8988T (cell line): ENCODE results near the gene CCND1.
"Not testable (repeated sequence)": the region's sequence is repeated elsewhere in the genome, so short reads cannot be mapped to it uniquely, and the experiment has no call there.

Source experiments
- DNase-seq: peaks from one replicate; pipeline ENCODE4 v3.0.0; 2011

Gene CCND1

DNA sequence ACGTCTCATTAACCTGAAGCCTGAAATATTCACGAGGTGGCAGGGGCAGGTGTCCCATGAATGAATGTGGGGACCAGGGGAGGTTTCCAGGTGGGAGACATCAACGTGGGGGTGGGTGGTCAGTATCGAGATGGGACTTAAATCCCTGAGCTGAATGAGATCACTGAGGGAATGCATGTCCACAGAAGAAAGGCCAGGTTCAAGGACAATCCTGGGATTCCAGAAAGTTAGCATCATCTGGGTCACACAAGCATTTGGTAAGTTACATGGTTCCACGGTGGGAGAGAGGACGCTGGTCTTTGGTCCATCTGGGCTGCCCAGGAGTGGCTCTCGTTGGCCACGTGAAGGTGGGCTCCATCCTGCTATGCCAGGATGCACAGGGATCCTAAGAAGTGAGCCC, 22.7 kb upstream of the CCND1 start:
- no peak for DNase-seq

DNA sequence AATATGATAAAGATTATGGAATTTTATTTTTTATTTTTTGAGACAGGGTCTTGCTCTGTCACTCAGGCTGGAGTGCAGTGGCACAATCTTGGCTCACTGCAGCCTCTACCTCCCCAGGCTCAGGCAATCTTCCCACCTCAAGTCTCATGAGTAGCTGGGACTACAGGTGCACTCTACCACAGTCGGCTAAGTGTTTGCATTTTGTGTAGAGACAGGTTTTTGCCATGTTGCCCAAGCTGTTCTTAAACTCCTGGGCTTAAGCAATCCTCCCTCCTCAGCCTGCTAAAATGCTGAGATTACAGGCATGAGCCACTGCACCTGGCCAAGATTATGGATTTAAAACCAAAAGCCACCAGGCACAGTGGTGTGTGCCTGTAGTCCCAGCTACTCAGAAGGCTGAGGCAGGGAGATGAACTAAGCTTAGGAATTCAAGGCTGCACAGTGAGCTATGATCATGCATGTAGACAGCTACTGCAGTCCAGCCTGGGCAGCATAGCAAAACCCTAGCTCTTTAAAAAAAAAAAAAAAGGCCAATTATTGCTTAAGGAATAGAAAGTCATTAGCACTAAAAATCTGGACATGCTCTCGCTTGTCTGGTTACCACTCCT, 20.2 kb upstream of the CCND1 start:
- DNase-seq, result no peak

DNA sequence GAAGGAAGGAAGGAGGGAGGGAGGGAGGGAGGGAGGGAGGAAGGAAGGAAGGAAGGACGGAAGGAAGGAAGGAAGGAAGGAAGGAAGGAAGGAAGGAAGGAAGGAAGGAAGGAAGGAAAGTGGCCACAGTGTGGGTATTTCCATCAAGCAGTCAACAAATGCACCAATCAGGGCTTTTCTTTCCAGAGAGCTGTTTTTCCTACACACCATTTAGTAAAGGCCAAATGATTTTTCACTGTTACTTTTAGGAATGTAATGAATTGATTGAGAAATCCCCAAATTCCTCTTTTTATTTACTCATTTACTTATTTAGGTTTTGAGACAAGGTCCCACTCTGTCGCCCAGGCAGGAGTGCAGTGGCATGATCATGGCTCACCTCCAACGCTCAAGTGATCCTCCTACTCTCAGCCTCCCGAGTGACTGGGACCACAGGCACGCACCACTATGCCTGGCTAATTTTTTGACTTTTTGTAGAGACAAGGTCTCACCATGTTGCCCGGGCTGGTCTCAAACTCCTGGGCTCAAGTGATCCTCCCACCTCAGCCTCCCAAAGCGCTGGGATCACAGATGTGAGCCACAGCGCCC, 18.8 kb upstream of the CCND1 start:
- not testable (repeated sequence) for DNase-seq

DNA sequence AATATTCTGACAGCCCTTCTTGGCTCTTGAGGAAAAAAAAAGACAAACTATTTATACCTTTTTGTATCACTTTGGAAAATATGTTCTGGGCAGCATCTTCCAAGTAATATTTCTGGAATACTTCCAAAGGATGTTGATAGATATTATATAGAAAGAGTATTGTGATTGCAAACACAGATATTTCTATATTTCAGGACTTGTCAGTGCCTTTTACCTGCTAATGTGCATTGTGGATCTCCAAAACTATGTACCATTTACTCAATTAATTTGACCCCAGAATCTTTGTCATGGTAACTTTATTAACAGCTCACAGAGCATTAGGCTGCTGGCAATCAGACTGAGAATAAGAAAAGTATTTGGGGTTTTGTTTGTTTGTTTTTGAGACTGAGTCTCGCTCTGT, 16.7 kb upstream of the CCND1 start:
- DNase-seq, result no peak

DNA sequence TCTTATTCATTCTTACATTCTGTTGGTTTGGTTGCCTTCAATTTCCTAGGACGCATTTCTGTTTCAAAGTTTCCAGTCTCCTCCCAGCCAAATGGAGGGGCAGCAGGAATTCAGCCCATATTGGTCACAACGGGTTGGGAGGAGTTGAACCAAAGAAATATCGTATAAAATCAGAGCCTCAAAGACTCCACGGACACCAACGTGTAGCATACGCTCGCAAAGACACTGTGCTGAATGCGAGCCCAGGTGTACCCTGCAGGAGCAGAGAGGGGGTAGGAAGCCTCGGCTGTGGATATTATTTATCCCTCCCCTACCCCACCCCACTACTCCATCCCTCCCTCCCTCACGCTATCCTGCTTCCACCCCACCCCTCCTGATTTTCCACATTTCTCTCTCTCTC, 15.5 kb upstream of the CCND1 start:
- no peak for DNase-seq

DNA sequence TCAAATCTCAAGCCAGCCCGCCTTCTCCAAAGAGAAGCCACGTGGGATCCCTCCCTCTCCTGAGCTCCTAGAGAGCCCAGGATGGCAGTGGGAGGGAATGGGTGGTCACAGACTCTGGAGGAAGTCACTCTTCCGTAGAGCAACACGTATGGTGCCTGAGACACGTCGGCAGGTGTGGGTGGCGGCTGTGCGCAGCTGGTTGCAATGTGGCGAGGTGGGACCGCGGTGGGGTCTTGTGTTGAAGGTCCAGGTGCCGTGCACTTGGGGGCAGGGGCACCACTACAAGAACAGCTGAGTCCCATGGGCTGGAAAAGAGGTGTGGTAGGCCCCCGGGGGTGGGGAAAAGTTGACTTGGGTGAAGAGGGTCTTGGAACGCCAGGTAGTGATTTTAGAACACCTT, 13.4 kb upstream of the CCND1 start:
- no peak for DNase-seq

DNA sequence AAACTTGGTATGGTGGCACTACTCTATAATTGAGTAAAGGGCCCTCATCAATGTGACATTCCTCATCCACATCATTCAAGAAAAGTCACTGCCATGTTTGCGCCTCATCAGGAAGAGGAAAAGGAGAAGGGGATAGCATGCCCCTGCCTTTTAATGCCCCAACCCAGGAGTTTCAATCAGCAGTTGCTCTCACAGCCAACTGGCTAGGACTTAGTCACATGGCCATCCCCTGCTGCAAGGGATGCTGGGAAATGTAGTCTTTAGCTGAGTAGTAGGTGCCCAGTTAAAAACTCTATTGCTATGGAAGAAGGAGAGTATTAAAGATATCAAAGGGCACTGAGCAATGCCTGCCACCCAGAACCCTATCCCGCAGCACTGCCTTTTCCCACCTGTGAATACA, 10.9 kb upstream of the CCND1 start:
- no peak for DNase-seq

DNA sequence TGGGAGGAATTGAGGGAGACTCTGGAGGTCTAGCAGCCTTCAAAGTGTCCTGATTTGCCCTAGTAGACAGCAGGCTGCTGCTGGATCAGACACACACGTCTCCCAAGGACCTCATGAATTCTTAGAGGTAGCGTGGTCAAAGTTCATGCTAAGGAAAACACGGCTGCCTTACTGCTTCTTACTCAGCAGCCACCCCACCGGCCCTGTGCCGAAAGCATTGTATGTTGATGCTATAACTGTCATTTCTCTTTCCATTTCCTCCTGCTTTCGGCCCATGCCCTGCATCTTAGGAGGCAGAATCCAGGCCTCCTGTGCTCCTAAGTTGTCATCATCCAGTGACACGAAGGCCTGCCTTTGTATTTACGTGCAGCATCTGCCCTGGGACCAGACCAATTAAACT, 10.5 kb upstream of the CCND1 start:
- DNase-seq, result no peak

DNA sequence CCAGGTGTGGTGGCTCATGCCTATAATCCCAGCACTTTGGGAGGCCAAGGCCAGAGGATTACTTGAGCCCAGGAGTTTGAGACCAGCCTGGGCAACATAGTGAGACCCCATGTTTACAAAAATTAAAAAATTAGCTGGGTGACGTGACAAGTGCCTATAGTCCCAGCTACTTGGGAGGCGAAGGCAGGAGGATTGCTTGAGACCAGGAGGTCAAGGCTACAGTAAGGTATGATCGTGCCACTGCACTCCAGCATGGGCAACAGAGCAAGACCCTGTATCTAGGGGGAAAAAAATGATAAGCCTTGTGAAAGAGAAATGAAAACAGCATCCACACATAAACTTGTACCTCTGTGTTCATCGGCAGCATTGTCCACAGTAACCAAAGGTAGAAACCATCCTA, 8.1 kb upstream of the CCND1 start:
- DNase-seq, result no peak

DNA sequence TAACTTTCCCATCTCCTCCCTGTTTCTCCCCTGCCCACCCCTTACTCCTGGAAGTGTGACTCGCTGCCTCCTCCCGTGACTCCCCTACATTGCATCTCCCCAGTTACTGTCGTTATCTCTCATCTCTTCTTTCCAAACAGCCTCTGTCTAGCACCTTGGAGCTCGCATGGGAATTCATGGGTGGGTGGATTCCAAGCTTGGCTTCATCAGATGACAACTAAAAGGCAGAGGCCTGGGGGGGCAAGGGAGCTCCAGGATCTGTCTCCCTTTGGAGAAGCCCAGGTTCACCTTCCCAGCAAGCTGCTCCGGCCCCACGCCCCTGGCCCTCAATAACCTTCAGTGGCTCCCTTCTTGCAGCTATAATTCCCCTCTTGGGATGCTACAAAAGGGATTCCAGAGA, 6.9 kb upstream of the CCND1 start:
- DNase-seq, result no peak

DNA sequence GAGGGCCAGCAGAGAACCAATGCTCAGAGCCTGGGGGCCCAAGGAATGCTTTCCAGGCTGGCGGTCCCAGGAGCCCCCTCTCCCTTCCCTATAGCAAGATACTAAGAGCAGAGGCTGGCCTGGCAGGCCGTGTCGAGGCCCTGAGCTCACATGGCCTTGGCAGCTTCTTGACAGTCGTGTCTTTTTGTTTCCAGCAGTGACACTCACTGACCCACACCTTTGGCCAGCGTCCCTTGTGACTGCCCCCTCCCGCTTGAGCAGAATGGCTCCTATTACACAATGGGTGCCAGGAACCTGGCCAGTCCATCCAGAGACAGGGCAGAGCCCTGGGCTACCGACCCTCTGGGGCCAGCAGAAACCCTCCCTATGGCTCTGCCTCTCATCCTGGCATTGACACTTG, 6.4 kb upstream of the CCND1 start:
- no peak for DNase-seq

DNA sequence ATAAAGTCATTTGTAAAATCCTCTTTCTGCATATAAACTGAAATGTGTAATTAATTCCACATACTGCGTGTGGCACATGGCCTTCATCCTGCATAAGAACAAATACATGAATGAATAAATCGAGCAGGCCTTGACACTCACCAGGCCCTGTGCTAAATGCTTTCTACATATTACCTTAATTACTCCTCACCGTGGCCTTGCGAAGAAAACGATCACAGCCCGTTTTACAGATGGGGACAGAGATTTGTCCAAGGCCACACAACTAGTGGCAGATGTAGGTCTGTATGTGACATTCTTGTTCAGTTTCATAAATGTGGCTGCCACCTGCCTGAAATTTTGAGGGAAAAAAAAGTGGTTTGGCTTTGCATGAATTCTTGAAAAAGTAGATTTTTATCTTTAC, 5.8 kb upstream of the CCND1 start:
- no peak for DNase-seq

DNA sequence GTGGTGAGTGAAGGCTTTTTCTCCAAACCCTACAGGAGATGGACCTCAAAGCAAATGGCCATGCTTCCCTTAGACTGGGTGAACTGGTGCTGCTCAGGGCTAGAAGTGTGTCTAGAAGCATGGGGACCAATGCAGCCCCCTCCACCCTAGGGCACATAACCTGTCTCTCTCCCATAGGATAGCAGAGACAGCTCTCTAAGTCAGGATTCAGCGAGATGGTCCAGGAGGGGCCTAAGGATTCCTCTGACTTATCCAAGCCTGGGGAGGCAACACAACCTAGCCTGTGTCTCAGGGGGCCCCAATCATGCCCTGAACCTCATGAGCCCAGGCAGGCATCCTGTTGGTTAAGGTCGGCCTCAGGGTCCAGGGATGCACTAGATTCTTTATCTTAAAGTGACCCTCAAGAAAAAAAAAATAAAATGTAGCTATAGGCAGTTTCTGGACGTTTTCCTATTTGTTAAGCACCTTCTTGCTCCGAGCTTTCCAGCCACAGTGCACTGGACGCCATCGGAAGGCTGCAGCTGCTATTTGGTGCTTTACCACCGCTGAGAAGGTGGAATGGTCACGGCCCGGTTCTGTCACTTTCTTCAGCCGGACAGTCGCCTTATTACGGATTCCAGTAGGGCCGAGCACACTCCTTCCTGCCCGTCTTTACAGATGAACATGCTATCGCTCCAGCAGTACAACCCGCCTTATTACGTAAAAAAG, 5.0 kb upstream of the CCND1 start:
- DNase-seq, result peak; percentile 36

DNA sequence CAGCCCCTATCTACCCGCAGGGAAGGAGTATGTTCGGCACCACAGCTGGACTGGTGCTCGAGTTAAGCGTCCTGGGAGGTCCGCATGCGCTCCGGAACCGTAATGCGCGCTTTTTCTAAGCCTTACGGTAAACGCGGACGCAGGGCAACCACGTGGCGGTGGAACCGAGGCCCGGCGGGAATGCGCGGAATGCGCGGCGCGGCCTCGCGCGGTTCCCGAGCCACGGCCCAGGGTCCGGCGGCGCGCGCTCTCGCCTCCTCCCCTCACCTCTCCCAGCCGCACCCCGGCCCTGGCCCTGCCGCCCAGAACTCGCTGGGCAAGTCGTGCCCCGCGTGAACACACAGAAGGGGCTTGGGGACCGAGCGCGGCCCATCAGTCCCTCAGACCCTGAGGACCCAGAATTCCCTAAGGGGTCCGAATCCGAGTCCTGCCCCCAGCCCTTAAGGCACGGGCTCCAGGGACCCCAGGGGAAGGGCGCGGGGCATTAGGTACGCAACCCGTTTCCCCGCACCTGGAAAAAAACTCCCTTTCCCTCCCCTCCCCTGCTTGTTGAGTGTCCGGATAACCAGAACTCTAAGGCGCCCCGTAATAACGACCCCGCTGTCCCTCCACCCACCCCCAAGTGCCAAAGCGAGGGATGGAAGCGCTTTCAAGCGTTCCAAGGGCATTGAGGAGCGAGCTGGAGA, 4.3 kb upstream of the CCND1 start:
- peak; percentile 89 for DNase-seq

DNA sequence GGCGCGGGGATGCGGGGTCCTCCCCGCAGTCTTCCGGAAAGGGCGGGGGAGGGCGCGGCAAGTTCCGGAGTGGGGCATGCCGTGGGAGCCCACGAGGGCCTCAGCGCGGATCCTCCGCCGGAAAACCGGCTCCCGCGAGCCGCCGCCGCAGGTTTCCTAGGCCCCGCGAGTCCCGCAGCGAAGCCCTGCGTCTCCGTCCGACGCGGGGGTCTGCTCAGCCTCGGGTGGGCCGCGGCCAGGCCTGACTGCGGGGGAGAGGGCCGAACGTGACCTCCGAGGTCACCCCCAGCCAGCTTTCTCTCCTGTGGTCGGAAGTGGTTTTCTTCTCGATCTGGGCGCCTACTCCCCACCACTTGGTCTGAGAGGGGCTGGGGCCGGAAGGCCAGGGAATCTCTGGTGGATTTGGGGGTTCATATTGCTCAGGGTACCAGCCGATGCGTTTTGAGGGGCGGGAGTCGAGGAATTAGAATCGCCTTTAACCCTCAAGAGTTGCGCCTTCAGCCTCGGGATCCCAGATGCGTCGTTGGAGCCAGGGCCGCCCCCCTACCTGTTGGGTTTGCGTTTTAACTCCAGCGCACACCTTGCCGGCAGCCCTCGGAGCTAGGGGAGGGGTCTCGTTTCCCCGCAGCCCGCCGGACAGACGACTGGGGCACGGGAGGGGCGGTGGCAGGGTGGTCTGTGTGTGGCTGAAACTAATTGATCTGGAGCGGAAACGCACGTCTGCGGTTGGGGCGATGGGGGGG, 3.6 kb upstream of the CCND1 start:
- DNase-seq, result no peak

DNA sequence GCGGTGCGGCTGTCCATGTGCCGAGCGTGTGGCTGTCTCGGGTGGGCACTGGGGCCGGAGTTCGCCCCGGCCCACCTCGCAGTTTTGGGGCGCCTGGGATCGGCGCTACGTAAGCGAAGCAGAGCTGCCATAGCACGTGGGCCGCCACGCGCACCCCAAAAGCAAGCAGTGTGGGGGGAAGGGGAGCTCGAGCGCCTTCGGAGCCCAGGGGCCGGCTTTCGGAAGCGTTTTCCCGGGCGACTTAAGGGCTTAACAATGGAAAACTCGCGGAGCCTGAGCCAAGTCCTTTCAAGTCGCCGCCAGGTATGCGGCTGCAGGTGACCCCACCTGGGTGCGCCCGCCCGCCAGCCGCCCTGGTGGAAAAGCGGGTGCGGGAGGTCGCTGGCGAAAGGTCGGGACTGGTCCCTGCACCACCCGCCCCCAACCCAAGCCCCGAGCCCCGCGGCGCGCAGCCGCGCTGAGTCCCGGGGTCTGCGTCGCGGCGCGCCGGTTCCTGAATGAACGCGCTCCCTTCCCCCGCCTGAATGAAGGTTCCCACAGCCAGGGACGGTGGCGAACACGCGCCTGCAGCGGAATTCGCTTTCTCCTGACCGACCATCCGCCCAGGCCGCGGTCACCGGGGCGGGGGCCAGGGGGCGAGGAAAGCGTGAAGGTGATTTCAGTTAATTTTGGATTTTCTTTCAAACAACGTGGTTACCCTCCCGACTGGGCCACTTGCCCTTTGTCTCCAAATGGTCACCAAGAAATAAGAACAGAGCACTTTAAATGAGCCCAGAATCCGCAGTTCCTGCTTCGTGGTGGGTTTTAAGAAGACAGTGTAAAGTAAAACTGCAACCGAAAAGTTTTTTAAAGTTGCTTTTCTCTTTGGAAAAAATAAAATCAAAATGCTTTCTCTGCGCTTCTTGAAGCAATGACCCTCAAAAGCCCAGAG, 2.8 kb upstream of the CCND1 start:
- DNase-seq, result no peak

DNA sequence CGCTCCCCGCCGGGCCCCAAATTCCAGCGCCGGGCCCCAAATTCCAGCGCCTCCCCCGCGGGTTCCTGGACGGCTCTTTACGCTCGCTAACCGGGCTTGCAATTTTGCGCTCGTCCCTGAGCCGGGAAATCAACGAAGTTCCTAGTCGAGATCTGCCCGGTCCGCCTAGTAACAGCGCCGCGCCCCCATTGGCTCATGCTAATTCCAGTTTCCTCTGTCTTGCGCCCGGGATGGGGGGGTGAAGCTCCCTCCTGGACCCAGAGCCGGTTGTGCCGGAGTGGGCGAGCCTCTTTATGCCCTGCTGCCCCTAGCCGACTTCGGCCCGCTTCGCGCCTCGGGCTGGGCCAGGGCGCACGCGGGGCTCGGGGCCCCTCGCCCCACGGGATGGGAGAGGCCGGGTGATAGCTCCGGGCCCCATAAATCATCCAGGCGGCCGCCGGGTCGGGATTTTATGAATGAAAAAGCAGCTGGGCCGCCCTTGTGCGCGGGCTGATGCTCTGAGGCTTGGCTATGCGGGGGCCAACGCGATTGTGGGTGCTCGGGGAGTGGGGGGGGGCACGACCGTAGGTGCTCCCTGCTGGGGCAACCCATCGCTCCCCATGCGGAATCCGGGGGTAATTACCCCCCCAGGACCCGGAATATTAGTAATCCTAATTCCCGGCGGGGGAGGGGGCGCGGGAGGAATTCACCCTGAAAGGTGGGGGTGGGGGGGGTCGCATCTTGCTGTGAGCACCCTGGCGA, 1.8 kb upstream of the CCND1 start:
- DNase-seq, result peak; percentile 93

DNA sequence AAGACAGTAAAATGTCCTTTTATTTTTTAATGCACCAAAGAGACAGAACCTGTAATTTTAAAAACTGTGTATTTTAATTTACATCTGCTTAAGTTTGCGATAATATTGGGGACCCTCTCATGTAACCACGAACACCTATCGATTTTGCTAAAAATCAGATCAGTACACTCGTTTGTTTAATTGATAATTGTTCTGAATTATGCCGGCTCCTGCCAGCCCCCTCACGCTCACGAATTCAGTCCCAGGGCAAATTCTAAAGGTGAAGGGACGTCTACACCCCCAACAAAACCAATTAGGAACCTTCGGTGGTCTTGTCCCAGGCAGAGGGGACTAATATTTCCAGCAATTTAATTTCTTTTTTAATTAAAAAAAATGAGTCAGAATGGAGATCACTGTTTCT, 1.1 kb upstream of the CCND1 start:
- DNase-seq, result no peak

DNA sequence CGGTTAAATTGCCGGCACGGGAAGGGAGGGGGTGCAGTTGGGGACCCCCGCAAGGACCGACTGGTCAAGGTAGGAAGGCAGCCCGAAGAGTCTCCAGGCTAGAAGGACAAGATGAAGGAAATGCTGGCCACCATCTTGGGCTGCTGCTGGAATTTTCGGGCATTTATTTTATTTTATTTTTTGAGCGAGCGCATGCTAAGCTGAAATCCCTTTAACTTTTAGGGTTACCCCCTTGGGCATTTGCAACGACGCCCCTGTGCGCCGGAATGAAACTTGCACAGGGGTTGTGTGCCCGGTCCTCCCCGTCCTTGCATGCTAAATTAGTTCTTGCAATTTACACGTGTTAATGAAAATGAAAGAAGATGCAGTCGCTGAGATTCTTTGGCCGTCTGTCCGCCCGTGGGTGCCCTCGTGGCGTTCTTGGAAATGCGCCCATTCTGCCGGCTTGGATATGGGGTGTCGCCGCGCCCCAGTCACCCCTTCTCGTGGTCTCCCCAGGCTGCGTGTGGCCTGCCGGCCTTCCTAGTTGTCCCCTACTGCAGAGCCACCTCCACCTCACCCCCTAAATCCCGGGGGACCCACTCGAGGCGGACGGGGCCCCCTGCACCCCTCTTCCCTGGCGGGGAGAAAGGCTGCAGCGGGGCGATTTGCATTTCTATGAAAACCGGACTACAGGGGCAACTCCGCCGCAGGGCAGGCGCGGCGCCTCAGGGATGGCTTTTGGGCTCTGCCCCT, 529 bp upstream of the CCND1 start:
- DNase-seq, result no peak

DNA sequence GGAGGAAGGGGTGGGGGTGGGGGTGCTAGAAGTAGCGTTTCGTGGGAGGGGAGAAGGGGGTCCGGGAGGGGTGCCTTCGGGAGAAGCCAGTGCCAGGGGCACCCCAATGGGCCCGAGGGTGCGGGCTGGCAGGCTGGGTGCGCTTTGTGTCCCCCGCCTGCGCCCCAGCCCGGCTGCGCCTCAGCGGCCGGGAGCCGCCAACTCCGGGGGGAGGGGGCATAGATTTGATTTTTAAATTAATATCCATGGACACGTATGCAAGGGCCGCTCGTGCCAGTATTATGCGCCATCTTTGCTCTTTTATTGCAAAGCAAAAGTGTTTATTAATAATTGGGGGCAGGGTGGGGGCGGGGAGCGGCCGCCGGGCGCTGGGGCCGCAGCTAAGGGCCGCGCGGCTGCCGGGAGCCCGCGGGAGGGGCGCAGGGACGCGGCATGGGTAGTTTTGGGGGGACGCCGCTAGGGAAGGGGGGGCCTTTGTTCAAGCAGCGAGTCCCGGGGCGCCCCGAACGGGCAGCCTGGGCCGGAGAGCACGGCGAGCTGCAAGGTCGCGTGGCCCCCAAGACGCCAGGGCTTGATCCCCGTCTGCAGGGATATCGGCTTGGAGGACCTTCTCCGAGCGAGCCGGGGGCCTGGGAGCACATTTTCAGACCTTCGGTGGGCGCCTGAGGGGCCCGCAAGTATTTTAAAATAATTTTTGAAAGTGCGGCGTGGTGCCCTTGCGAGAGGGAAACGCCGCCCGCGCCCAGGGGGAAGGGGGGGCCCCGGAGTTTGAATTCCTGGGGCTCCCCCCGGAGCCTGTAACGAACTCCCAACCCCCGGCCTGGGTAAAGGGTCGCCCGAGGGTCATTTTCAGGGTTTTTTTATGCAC, 959 bp downstream of the CCND1 start:
- DNase-seq, result peak; percentile 37
